ENCODE results near the gene KCNK2.

The KCNK2 gene

GRCh38 chr1:215276582-215276981 is 194.0 kb downstream of the KCNK2 start:
- H3K4me3 ChIP-seq (ENCODE audit: low read length): no peak overlapping the region
- TF ChIP-seq ZNF274 (IDR thresholded peaks at IDR 0.05; ENCODE audit: low read depth, low read length): no peak

GRCh38 chr1:215277532-215277931 is 195.0 kb downstream of the KCNK2 start:
- H3K4me3 ChIP-seq (ENCODE audit: low read length): no peak overlapping the region
- TF ChIP-seq ZNF274 (IDR thresholded peaks at IDR 0.05; ENCODE audit: low read depth, low read length): no peak

GRCh38 chr1:215279682-215280081 is 197.1 kb downstream of the KCNK2 start:
- TF ChIP-seq ZNF274 (IDR thresholded peaks at IDR 0.05; ENCODE audit: low read depth, low read length): no peak
- H3K4me3 ChIP-seq (ENCODE audit: low read length): no peak overlapping the region

GRCh38 chr1:215282557-215282956 is 200.0 kb downstream of the KCNK2 start:
- TF ChIP-seq ZNF274 (IDR thresholded peaks at IDR 0.05; ENCODE audit: low read depth, low read length): no peak
- no peak overlapping the region for H3K4me3 ChIP-seq (ENCODE audit: low read length)

GRCh38 chr1:215285013-215285800 is 202.7 kb downstream of the KCNK2 start:
- no peak overlapping the region for H3K4me3 ChIP-seq (ENCODE audit: low read length)
- TF ChIP-seq ZNF274 (IDR thresholded peaks at IDR 0.05; ENCODE audit: low read depth, low read length): no peak
